Cardiac septum (tissue), 1 donor: Measurements from ENCODE around the gene CCDC39. TPM values are rescaled to one million over a fixed set of nuclear protein-coding genes. Genes with fewer than 3 reads are reported as not detected.
A peak's percentile ranks its signal among the peaks of the same experiment; 100 is the strongest.
"Not testable (repeated sequence)": the region's sequence is repeated elsewhere in the genome, so short reads cannot be mapped to it uniquely, and the experiment has no call there.

Experiments used
- DNase-seq: peaks from one replicate; pipeline ENCODE4 v3.0.0-alpha.2; 2020; ENCODE audit warnings: low spot score
- intact Hi-C: fragments of 100-400 bp; cut with DNase I; formaldehyde crosslinking; loops from one replicate; pipeline ENCODE4 v1.14.0; 2022
- total RNA-seq: library from RNA; stranded (reverse); fragmentation: NEBNext Ultra II Directional; extraction: Animal tissue kit (Norgen Biotek cat#: 25700); gene quantifications from one replicate; pipeline ENCODE4 v1.2.1, GENCODE V29; 2021
- donor health status: DM: no; HTN: no; CAD: no.

Gene CCDC39
- total RNA-seq, 1 donor from 2014 or later, result not detected

GRCh38 chr3:180630371-180630770 lies 48.9 kb downstream of the CCDC39 start:
- no peak for DNase-seq
- intact Hi-C loops, result no loop called here

- no peak for DNase-seq
- intact Hi-C loops, result no loop called here
Measured at GRCh38 chr3:180626844-180627243, 52.4 kb downstream of the CCDC39 start.

DNA sequence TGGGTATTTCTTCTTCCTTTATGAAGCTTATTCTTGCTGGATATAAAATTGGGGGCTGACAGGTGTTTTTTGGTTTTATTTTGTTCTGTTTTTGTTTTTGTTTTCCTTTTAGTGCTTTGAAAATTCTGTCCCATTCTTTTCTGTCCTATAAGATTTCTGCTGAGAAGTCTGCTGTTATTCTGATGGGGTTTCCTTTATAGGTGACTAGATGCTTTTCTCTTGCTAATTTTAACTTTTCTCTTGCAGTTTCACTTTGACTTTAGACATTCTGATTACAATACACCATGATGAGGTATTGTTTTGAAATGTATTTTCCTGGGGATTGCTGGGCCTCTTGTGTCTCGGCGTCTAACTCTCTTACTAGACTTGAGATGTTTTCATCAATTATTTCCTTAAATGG lies 54.6 kb downstream of the CCDC39 start:
- intact Hi-C loops, result no loop called here
- no peak for DNase-seq

DNA sequence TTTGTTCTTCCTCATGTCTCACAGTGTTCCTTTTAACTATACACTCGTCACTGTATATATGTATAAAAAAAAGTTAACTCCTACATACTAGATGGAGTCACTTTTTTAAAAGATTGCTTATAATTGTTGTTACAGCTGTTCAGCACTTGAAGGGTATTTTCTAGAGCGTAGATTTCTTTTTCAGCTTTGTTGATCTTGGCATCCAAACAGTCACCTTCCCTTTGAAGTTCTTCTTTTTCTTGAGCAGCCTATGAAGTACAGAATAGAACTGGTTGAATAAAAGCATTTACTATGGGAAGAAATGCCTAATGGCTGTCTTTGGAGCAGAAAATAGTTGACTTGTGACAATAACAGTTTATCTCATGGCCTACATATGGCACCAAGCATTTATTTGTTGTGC lies 59.6 kb downstream of the CCDC39 start:
- DNase-seq, result no peak
- intact Hi-C loops, result no loop called here

DNA sequence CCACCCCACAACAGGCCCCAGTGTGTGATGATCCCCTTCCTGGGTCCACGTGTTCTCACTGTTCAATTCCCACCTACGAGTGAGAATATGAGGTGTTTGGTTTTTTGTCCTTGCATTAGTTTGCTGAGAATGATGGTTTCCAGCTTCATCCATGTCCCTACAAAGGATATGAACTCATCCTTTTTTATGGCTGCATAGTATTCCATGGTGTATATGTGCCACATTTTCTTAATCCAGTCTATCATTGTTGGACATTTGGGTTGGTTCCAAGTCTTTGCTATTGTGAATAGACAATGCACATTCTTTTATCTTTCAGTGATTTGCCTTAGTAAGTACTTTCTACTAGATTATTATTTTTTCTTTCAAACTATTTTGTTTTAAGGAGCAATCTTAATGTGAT lies 60.7 kb downstream of the CCDC39 start:
- DNase-seq, intact Hi-C loops: not testable (repeated sequence)

- no peak for DNase-seq
- intact Hi-C loops, result no loop called here
Measured at GRCh38 chr3:180617049-180617448, 62.2 kb downstream of the CCDC39 start.

DNA sequence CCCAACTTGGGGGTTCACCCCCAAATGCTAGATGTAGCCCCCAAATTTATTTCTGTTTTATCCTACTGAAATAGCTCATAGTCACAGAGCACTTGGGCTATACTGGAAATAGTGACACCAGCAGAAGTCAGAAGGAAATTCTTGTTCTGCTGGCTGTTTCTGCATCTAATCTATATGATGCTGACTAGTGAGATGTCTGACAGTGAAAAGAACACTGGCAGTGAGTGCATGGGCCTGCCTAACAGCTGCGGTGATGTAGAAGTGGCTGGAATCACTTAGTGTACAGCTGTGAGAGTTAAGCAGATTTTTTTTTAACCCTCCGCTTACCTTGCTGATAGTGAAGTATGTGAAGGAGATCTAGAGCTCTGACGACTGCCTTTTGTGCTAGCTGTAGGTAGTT lies 63.3 kb downstream of the CCDC39 start:
- no peak for DNase-seq
- intact Hi-C loops, result no loop called here

- no peak for DNase-seq
- intact Hi-C loops, result no loop called here
Measured at GRCh38 chr3:180612364-180612763, 66.9 kb downstream of the CCDC39 start.

GRCh38 chr3:180611006-180611405 lies 68.3 kb downstream of the CCDC39 start:
- no peak for DNase-seq
- intact Hi-C loops, result no loop called here

DNA sequence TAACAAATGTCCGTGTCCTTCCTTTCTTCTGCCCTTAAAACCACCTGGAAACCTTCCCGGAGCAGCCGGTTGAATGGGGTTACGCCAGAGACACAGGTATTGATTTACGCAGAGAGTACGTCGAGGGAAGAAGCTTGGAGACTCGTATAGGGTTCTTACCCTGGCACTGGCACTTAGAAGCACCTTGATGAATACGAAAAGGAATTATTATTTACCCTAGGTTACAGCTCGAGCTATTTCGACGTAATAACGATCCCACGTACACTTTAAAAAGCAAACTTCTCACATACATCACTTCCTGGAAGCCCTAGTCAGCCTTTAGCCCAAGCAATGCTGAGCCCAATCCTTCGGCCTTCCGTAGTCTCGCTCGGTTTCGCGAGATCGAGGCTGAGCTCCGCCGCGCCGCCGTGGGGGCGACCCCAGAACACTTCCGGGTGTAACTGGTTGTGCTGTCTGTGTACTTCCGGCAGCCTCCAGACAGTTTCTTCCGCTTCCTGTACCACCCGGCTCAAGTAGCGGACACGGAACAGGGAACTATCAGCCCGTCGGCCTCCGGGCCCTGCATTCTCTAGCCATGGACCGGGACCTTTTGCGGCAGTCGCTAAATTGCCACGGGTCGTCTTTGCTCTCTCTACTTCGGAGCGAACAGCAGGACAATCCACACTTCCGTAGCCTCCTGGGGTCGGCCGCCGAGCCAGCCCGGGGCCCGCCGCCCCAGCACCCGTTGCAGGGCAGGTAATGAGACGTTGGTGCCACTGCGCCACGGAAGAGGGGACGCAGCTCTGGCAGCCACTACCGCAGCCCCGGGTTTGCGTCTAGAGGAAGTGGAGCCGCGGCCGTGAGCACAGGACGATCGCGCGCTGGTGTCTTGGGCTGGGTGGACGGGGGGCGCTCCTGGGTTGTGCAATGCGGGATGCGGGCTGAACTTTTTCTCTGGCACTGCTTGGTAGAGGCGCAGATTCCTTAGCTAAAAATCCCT lies 77.3 kb downstream of the CCDC39 start, which contains the start of gene TTC14:
Gene TTC14 (plus strand): TSS at position 476 of the 979 bp plus-strand sequence. CDS start 99 bp downstream, at position 575.
- intact Hi-C loops, result loop anchor here (10.0 kb wide), 1 partner anchor 313 kb away; the partner anchor contains the start of gene FXR1
- DNase-seq, result peak; percentile 96

DNA sequence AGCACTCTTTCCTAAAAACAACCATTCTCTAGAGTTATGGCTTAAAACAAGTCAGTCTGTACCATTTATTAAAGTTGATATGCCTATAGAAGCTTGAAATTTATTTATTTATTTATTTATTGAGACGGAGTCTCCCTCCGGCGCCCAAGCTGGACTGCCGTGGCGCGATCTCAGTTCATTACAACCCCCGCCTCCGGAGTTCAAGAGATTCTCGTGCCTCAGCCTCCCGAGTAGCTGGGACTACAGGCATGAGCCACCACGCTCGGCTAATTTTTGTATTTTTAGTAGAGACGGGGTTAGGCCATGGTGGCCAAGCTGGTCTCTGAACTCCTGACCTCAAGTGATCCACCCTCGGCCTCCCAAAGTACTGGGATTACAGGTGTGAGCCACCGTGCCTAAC lies 78.8 kb downstream of the CCDC39 start:
- DNase-seq, result no peak
- intact Hi-C loops, result loop anchor here (10.0 kb wide), 1 partner anchor 314 kb away; the partner anchor contains the start of gene FXR1

GRCh38 chr3:180595559-180595935 lies 83.7 kb downstream of the CCDC39 start:
- no peak for DNase-seq
- intact Hi-C loops, result no loop called here

GRCh38 chr3:180594631-180595558 lies 84.4 kb downstream of the CCDC39 start:
- intact Hi-C loops, result no loop called here
- no peak for DNase-seq

GRCh38 chr3:180593631-180594030 lies 85.7 kb downstream of the CCDC39 start:
- DNase-seq, intact Hi-C loops: not testable (repeated sequence)

DNA sequence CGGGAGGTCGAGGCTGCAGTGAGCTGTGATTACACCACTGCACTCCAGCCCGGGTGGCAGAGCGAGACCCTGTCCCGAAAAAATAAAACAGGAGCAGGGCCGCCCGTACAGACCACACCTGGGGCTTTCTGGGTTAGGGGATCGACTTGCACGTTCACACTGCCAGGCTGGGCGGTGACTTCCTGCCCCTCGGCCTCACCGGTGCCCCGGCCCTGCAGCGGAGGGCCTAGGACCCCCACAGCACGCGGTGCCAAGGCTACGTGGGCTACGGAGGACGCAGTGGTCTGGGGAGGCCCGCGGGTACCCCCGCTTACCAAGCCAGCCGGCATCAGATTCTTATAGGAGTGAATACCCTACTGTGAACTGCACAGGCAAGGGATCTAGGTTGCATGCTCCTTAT lies 88.9 kb downstream of the CCDC39 start:
- intact Hi-C loops, result no loop called here

GRCh38 chr3:180580934-180581333 lies 98.4 kb downstream of the CCDC39 start:
- intact Hi-C loops, result no loop called here
- DNase-seq, result no peak

More for the DNA sequence above, 88.9 kb downstream of the CCDC39 start:
- DNase-seq, result no peak

GRCh38 chr3:180575571-180575970 lies 103.7 kb downstream of the CCDC39 start:
- intact Hi-C loops, result no loop called here
- DNase-seq, result no peak

DNA sequence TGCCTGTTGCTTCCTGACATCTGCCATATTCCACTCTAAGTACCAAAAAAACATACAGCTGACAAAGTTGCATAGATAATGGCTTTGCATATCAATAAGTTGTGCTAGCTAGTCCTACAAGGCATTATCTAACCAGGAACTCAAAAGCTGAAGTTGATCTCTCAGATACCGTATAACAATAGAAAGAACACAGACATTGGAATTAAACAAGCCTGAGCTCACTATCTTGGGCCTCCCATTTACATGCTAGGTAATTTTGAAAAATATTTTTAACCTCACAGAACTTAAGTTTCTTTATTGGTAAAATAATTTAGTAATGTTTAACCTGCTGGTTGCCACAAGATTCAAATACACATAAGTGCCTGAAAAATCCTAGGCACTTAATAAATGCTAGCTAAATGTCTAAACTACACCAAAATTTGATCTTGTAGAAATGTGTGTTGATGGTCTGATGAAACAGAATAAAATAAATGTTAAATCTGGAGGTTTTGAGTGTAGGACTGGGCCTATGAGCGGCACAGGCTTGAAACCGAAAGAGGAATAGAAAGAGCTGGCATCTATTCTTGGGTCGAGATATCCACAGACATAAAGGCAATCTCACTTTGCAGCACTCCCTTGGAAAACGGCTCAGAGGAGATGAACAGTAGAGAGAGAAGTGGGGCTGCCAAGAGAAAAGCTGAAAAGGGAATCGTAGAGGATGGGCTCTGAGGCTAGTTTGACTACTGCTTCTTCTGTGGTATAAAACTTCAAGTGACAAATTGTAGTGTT lies 107.3 kb downstream of the CCDC39 start:
- DNase-seq, result no peak
- intact Hi-C loops, result no loop called here

DNA sequence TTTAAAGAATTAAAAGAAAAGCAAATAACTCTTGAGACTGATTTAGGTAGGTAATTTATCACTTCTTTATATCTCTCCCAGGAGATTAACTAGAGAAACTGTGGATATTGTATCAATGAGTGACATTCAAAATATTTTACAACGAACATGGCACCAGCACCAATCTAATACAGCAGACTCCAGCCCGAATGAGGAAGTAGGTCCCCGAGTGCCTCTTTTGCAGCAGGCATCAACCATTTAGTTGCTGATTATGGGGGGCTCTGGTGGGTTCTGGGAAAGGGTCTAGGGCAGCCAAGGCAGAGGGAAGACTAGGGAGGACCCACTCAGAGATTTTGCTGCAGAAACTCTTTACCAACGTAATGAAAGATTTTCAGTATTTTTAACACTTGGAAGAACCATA lies 109.1 kb downstream of the CCDC39 start:
- intact Hi-C loops, result no loop called here
- DNase-seq, result no peak
